ENCODE measurements around the gene ARHGDIB.

Gene ARHGDIB

DNA sequence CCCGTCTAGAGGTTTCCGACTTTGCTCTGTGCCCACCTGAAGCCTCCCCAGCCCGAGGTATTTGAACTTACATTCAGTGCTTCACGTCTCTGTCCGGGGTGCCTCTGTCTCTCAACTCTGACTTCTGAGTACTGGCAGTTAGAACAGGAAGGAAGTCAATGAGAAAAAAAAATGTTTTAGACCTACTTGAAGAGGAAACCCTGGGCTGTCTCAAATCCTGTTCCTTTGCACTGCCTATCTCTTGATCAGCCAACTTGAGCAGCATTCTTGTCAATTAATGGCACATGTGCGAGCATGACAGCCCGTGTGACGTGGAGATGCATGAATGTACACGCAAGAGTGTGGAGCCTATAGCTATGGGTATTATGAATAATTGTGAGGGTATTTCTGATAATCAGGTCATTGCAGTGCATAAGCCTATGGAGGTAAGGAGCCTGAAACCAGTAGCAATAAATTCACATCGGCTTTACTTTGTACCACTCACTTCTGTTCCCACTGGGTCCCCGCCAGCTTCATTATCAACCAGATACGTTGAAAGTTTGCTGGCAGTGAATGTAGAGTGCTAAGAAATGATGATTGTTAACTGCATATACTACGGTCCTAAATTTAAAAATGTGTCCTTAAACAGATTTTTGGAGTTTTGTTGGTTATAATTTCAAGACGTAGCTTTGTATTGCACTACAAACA is at the start of gene ARHGDIB:
TSS of gene ARHGDIB (minus strand) at position 136 of the 687 bp plus-strand sequence. CDS start 10,889 bp downstream, outside the sequence.
- Histone ChIP-seq H3K36me3 (ENCODE audit: control insufficient read depth, insufficient read depth, low read length) (no peaks in the 10 kb centered on the region), H3K27me3 (ENCODE audit: control insufficient read depth, insufficient read depth, low read length) (no peaks in the 10 kb centered on the region), H3K4me1 (ENCODE audit: control insufficient read depth, insufficient read depth, low read length) (no peaks in the 10 kb centered on the region; the same call in none of the 2 replicates), H3K27ac (ENCODE audit: low read depth, low read length) (no peak within 1 kb of the TSS), H3K9me3 (ENCODE audit: control insufficient read depth, insufficient read depth, low read length) (no peaks in the 10 kb centered on the region), H3K9ac (ENCODE audit: low read depth, low read length) (no peak within 1 kb of the TSS), H3K4me3 (ENCODE audit: low read depth, low read length) (no peak within 1 kb of the TSS)

DNA sequence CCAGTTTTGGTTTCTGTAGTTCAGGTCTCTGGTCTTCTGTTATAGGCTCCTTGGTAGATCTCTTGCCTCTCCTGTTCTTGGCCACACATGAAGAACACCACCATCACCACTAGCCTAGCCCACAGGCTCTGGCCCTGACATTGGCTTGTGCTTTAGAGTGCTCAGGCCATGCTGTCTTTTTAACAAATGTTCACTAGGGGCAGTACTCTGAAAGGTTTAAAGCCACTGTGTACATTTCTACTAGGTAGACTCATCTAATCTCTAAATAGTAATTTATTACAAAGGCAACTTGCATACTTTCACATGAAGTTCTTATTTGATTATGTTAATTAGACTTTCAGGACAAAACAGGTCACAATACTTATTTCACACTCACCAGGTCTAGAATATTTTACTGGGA is 49.8 kb upstream of the ARHGDIB start:
- Histone ChIP-seq H3K4me3 (ENCODE audit: low read depth, low read length) (no peak overlapping the region), H3K27ac (ENCODE audit: low read depth, low read length) (no peak overlapping the region), H3K4me1 (ENCODE audit: control insufficient read depth, insufficient read depth, low read length) (no peaks in the 10 kb centered on the region), H3K27me3 (ENCODE audit: control insufficient read depth, insufficient read depth, low read length) (no peaks in the 10 kb centered on the region), H3K9ac (ENCODE audit: low read depth, low read length) (no peak overlapping the region), H3K36me3 (ENCODE audit: control insufficient read depth, insufficient read depth, low read length) (no peaks in the 10 kb centered on the region), H3K9me3 (ENCODE audit: control insufficient read depth, insufficient read depth, low read length) (no peaks in the 10 kb centered on the region)

DNA sequence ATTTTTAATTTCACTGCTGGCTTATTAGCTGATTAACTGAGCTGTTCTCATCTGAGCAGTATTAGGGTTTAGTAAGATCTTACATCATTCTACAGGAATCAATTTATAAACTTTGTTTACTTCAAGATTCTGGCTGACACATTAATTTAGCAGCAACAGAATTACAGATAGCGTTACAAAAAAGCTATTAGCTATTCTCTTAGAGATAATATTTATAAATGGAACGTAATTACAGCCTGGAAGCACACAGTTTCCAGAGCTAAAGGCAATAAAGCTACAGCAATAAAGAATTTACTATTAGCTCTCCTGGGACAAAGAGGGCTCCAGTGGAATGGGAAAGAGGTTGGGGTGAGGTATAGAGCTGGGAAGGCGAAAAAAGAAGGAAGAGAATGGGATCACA is 46.1 kb upstream of the ARHGDIB start:
- H3K36me3 ChIP-seq (ENCODE audit: control insufficient read depth, insufficient read depth, low read length): no peaks in the 10 kb centered on the region
- H3K9me3 ChIP-seq (ENCODE audit: control insufficient read depth, insufficient read depth, low read length): no peaks in the 10 kb centered on the region
- no peak overlapping the region for H3K9ac ChIP-seq (ENCODE audit: low read depth, low read length)
- H3K27me3 ChIP-seq (ENCODE audit: control insufficient read depth, insufficient read depth, low read length): no peaks in the 10 kb centered on the region
- H3K4me3 ChIP-seq (ENCODE audit: low read depth, low read length): no peak overlapping the region
- no peaks in the 10 kb centered on the region for H3K4me1 ChIP-seq (ENCODE audit: control insufficient read depth, insufficient read depth, low read length)
- no peak overlapping the region for H3K27ac ChIP-seq (ENCODE audit: low read depth, low read length)

DNA sequence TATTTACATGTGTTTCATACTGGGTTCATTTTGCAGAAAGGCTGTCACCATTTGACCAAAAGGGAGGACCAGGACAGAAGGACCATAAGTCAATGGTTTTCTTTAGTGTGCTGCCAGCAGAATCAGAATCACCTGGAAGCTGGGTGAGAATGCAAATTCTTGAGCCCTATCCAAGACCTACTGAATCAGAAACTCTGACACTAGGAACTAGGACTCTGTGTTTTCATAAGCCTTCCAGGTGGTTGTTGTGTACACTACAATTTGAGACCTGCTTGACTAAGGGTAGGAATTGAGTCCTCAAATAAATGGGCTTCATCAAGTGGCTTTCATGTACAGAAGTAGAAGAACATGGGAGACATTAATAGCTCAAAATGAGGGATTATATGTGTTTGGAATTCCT is 43.7 kb upstream of the ARHGDIB start:
- H3K36me3 ChIP-seq (ENCODE audit: control insufficient read depth, insufficient read depth, low read length): no peaks in the 10 kb centered on the region
- no peak overlapping the region for H3K9ac ChIP-seq (ENCODE audit: low read depth, low read length)
- H3K27me3 ChIP-seq (ENCODE audit: control insufficient read depth, insufficient read depth, low read length): no peaks in the 10 kb centered on the region
- no peak overlapping the region for H3K4me3 ChIP-seq (ENCODE audit: low read depth, low read length)
- no peaks in the 10 kb centered on the region for H3K9me3 ChIP-seq (ENCODE audit: control insufficient read depth, insufficient read depth, low read length)
- no peak overlapping the region for H3K27ac ChIP-seq (ENCODE audit: low read depth, low read length)
- peaks cover 11% of the 10 kb centered on the region for H3K4me1 ChIP-seq (ENCODE audit: control insufficient read depth, insufficient read depth, low read length)

DNA sequence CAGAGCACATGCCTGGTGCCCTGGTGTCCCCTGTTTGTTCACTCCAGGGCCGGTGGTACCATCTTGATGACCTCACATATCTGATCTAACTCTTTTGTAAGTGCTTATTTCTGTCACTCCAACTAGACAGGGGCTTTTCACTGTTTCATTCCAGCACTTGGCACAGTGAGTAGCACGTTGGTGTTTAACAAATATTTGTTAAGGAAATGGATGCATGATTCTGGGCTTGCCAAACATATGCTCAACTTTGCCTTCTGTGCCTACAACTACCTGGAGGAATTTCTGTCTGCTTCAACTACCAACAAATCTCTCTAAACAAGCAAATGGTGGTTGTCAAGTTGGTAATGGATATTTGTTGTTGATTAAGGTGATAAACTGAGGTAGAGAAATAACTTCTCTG is 43.0 kb upstream of the ARHGDIB start:
- Histone ChIP-seq H3K9me3 (ENCODE audit: control insufficient read depth, insufficient read depth, low read length) (no peaks in the 10 kb centered on the region), H3K27me3 (ENCODE audit: control insufficient read depth, insufficient read depth, low read length) (no peaks in the 10 kb centered on the region), H3K9ac (ENCODE audit: low read depth, low read length) (no peak overlapping the region), H3K36me3 (ENCODE audit: control insufficient read depth, insufficient read depth, low read length) (no peaks in the 10 kb centered on the region), H3K4me3 (ENCODE audit: low read depth, low read length) (no peak overlapping the region), H3K4me1 (ENCODE audit: control insufficient read depth, insufficient read depth, low read length) (peaks cover 11% of the 10 kb centered on the region), H3K27ac (ENCODE audit: low read depth, low read length) (no peak overlapping the region)

DNA sequence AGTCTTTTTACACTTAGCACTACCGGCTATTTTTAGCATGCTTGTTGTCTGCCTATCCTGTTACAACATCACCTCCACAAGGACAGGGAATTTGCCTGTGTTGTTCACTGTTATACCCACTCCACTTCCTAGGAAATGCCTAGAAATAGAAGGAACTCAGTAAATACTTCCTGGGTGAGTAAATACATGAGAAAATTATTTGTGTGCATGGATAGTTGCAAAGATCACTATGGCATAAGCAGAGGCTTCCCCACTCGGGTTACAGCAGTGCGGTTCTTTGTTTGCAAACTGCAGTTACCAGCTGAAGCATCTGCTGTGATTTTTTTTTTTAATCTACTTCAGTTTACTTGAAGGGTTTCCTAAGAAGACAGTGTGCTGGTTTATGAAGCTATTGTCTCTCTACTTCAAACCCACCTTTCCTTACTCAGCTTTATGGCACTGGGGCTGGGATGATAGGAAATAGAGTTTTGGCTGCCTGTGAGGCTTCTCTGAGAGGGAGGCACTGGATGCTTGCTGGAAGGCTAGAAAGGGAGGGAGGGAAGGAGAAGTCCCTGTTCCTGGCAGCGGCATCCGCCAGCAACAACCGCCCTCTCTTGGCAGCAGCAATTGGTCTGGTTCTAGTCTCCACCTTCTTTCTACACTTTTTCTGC is 40.5 kb upstream of the ARHGDIB start:
- Histone ChIP-seq H3K4me1 (ENCODE audit: control insufficient read depth, insufficient read depth, low read length) (peaks cover 11% of the 10 kb centered on the region), H3K36me3 (ENCODE audit: control insufficient read depth, insufficient read depth, low read length) (no peaks in the 10 kb centered on the region), H3K27ac (ENCODE audit: low read depth, low read length) (no peak overlapping the region), H3K9ac (ENCODE audit: low read depth, low read length) (no peak overlapping the region), H3K4me3 (ENCODE audit: low read depth, low read length) (no peak overlapping the region), H3K9me3 (ENCODE audit: control insufficient read depth, insufficient read depth, low read length) (no peaks in the 10 kb centered on the region), H3K27me3 (ENCODE audit: control insufficient read depth, insufficient read depth, low read length) (no peaks in the 10 kb centered on the region)

DNA sequence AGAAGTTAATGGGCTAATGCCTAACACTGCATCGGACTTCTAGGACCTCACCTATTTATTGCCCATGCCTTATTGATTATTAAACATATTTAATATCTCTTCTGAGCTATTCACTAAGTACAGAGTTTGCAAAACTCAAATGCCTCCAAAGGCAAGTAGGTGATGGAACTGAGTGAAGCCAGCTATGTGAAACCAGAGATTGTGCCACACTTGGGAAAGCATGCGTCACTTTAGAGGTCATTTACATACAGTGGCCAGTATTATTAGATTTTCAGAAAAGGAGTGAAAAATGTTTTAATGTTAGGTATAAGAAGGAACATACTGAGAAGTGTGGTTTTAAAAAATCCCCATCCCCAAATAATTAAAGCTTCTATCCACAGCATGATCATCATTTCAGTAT is 39.2 kb upstream of the ARHGDIB start:
- Histone ChIP-seq H3K9ac (ENCODE audit: low read depth, low read length) (no peak overlapping the region), H3K36me3 (ENCODE audit: control insufficient read depth, insufficient read depth, low read length) (no peaks in the 10 kb centered on the region), H3K4me1 (ENCODE audit: control insufficient read depth, insufficient read depth, low read length) (peaks cover 11% of the 10 kb centered on the region), H3K27ac (ENCODE audit: low read depth, low read length) (no peak overlapping the region), H3K9me3 (ENCODE audit: control insufficient read depth, insufficient read depth, low read length) (no peaks in the 10 kb centered on the region), H3K4me3 (ENCODE audit: low read depth, low read length) (no peak overlapping the region), H3K27me3 (ENCODE audit: control insufficient read depth, insufficient read depth, low read length) (no peaks in the 10 kb centered on the region)

DNA sequence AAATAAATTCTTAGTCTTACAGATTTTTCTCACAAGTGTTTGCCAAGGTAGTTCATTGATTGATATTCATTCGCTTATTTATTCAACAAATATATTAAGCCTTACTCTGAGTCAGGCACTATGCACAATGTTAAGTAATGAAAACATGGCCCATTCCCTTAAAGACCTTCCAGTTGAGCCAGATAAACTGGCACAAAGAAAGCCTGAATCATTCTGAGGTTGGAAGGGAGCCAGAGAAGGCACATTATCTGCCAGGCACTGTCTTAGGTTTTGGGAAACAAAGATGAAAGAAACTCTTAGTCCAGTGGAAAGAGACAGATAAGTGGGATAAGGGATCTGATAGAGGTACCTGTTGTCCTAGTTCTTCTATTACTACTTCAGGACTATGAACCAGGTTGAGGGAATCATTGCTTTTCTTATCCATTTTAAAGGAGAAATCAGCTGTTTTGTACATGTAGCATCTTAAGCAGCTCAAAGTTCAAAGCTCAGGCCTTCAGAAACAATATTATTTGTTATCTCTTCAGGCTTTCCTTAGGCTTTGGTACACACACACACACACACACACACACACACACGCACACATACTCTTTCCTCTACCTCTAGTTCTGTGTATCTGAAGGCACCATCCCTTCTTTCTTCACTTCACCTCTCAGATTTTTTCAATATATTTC is 38.4 kb upstream of the ARHGDIB start:
- no peaks in the 10 kb centered on the region for H3K36me3 ChIP-seq (ENCODE audit: control insufficient read depth, insufficient read depth, low read length)
- H3K4me1 ChIP-seq (ENCODE audit: control insufficient read depth, insufficient read depth, low read length): peaks cover 11% of the 10 kb centered on the region
- no peaks in the 10 kb centered on the region for H3K9me3 ChIP-seq (ENCODE audit: control insufficient read depth, insufficient read depth, low read length)
- H3K27ac ChIP-seq (ENCODE audit: low read depth, low read length): no peak overlapping the region
- no peak overlapping the region for H3K4me3 ChIP-seq (ENCODE audit: low read depth, low read length)
- H3K9ac ChIP-seq (ENCODE audit: low read depth, low read length): no peak overlapping the region
- no peaks in the 10 kb centered on the region for H3K27me3 ChIP-seq (ENCODE audit: control insufficient read depth, insufficient read depth, low read length)

DNA sequence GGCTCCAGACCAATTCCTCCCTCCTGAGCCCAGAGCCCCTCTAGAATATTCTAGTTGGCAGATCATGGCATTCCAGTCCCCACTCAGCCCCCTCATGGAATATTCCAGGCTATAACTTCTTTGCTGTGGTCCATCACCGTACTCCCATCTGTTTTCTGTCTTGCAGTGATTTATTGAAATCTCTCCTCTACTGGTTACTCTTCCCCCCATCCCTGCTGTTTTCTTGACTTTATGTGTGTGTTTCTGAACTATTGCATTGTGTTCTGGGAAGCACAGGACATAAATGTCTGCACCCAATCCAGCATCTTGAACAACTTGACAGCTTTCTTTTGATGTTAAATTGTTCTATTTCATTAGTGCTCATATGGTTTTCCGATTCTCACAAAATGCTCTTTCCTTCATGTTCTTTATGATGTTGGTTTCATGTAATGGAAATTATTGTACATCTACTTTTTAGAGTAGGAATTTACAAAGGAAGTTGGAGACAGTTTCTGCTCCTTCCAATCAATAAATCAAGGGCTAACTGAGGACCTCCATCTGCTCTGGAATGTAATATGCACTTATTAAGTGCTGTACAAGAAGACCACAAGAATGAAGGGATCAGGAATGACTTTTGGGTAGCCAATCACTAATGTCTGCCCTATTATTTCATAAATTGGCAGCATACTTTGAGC is 37.8 kb upstream of the ARHGDIB start:
- Histone ChIP-seq H3K4me3 (ENCODE audit: low read depth, low read length) (no peak overlapping the region), H3K4me1 (ENCODE audit: control insufficient read depth, insufficient read depth, low read length) (peaks cover 11% of the 10 kb centered on the region), H3K27ac (ENCODE audit: low read depth, low read length) (no peak overlapping the region), H3K36me3 (ENCODE audit: control insufficient read depth, insufficient read depth, low read length) (no peaks in the 10 kb centered on the region), H3K27me3 (ENCODE audit: control insufficient read depth, insufficient read depth, low read length) (no peaks in the 10 kb centered on the region), H3K9me3 (ENCODE audit: control insufficient read depth, insufficient read depth, low read length) (no peaks in the 10 kb centered on the region), H3K9ac (ENCODE audit: low read depth, low read length) (no peak overlapping the region)

DNA sequence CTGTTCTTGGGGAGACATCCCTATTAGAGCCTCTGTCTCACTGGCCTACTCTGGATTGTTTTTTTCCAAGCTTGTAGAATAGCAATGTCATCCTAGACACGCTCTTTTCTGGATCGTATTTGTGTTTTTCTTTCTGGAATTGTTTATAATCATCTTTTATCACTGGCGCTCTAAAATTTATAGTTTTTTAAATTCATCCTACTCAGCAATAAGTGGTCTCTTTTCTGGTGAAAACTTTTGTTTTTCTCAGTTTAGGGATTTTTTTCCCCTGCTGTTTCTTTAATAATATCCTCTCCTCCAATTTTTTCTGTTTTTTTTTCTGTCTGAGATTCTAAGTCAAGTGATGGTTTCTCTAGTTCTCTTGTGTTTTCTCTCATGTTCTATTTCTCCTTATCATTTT is 36.6 kb upstream of the ARHGDIB start:
- H3K9me3 ChIP-seq (ENCODE audit: control insufficient read depth, insufficient read depth, low read length): no peaks in the 10 kb centered on the region
- peaks cover 11% of the 10 kb centered on the region for H3K4me1 ChIP-seq (ENCODE audit: control insufficient read depth, insufficient read depth, low read length)
- H3K4me3 ChIP-seq (ENCODE audit: low read depth, low read length): no peak overlapping the region
- no peak overlapping the region for H3K9ac ChIP-seq (ENCODE audit: low read depth, low read length)
- H3K27me3 ChIP-seq (ENCODE audit: control insufficient read depth, insufficient read depth, low read length): no peaks in the 10 kb centered on the region
- no peak overlapping the region for H3K27ac ChIP-seq (ENCODE audit: low read depth, low read length)
- no peaks in the 10 kb centered on the region for H3K36me3 ChIP-seq (ENCODE audit: control insufficient read depth, insufficient read depth, low read length)
